ENCODE data around the gene COPE.
"Not testable (repeated sequence)": the region's sequence is repeated elsewhere in the genome, so short reads cannot be mapped to it uniquely, and the experiment has no call there.

The COPE gene

DNA sequence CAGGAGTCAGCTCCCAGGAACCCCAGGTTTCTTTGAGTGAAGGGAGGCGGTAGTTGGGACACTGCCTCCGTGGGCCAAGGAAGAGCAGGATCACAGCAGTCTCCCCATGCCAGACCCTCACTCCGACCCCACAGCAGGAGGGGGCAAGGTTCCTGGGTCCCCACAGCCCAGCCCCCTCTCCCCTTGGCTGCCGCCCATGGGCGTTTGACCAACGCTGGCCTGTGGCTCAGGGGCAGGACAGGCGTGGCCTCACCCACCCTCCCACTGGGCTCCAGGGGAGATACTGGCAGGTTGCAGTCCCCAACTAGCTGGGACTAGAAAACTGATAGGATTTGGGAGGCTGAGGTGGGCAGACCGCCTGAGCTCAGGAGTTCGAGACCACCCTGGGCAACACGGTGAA lies 9.2 kb downstream of the COPE start:
- Mint-ChIP-seq H3K4me1 (ENCODE audit: low read depth) (peaks cover 2% of the 10 kb centered on the region), H3K9me3 (no peaks in the 10 kb centered on the region), H3K4me3 (no peak overlapping the region), H3K36me3 (ENCODE audit: low read depth) (peaks cover 99% of the 10 kb centered on the region), H3K27me3 (no peaks in the 10 kb centered on the region), H3K27ac (no peak overlapping the region)
- intact Hi-C loops (cut with micrococcal nuclease) = no loop called here

DNA sequence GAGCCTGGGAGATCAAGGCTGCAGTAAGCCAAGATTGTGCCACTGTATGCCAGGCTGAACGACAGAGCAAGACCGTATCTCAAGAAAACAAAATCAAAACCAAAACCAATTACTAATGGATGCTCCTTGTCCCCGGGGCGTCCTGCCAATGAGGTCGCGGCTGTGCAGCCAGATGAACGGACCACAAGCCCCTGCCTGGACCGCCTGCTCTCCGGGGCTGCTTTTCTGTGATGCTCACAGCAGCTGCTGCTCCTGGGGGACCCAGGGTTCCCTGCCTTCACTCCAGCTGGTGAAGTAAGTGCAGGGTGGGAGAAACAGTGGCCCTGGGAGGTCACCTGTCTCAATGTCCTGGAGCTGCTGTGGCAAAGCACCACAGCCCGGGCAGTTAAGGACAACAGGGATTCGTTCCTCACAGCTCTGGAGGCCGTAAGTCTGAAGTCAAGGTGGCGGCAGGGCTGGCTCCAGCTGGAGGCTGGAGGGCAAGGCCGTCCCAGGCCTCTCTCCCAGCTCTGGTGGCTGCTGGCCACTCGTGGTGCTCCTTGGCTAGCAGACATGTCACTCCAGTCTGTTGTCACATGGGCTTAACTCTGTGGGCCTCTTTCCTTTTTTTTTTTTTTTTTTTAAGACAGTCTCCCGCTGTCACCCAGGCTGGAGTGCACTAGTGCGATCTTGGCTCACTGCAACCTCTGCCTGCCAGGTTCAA lies 10.1 kb downstream of the COPE start:
- Mint-ChIP-seq H3K27me3 (no peaks in the 10 kb centered on the region), H3K4me1 (ENCODE audit: low read depth) (no peaks in the 10 kb centered on the region), H3K4me3 (no peak overlapping the region), H3K9me3 (no peaks in the 10 kb centered on the region), H3K27ac (no peak overlapping the region), H3K36me3 (ENCODE audit: low read depth) (peaks cover 99% of the 10 kb centered on the region)
- intact Hi-C loops (cut with micrococcal nuclease) = no loop called here

DNA sequence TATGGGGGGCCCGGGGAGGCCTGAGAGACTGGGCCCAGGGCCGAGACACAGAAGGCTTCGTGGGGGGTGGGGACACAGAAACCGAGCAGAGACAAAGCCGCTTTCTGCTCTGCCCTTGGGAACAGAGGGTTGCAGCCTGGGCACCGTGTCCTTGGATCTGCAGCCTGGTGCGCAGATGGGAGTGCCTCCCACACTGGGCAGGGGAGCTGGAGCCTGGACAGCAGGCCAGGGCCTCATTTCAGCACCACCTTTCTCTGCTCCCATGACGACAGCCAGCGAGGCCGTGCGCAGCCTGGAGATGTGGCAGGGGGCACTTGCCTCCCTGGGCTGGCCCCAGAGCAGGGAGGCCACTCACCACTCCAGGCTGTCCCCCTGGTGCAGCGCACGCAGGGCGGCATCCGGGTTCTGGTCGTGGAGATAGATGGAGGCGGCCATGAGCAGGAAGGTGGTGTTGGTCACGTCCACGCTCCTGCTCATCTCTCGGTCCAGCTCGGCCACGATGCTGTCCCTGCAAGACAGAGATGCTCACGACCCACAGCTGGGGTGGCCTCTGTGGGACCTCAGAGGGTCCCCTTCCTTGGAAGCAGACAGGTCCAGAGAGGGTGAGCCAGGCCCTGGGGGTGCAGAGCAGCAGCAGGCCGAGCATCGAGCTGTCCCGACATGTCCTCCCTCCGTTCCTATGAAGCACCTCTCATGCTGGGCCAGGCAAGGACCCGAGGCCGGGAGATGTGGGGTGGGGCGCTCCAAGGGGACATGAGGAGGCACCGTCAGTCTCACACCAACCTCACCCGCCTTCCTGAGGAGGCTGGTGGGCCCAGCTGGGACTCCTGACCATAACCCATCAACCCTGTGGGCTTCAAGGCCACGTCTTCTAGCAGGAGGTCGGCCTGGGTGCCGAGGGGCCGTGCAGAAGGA lies 12.3 kb downstream of the COPE start:
- H3K4me1 Mint-ChIP-seq (ENCODE audit: low read depth) = no peaks in the 10 kb centered on the region
- H3K27ac Mint-ChIP-seq = no peak overlapping the region
- H3K27me3 Mint-ChIP-seq = no peaks in the 10 kb centered on the region
- H3K36me3 Mint-ChIP-seq (ENCODE audit: low read depth) = peaks cover 97% of the 10 kb centered on the region
- intact Hi-C loops (cut with micrococcal nuclease) = no loop called here
- H3K4me3 Mint-ChIP-seq = no peak overlapping the region
- H3K9me3 Mint-ChIP-seq = no peaks in the 10 kb centered on the region

- intact Hi-C loops (cut with micrococcal nuclease) = no loop called here
- H3K4me3 Mint-ChIP-seq = no peak overlapping the region
These were observed 13.5 kb downstream of the COPE start for GRCh38 chr19:18905513-18906236.

DNA sequence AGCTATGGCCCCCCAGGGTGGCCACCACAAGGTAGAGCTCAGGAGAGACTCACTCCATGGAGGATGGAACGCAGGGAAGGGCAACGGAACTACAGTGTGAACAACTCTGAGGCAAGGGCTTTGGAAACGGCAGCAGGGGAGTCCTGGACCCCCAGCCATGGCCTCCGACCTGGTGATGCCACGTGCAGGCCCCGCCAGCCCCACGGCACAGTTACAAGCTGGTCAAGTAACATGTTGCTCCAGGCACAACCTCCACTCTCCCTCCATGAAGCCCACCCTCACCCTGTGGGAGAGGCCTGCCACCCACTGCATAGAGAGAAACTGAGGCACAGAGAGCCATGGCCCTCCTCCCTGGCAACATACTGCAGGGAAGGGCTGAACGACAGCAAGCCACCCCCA lies 14.1 kb downstream of the COPE start:
- H3K27ac Mint-ChIP-seq = no peak overlapping the region
- peaks cover 97% of the 10 kb centered on the region for H3K36me3 Mint-ChIP-seq (ENCODE audit: low read depth)
- H3K4me1 Mint-ChIP-seq (ENCODE audit: low read depth) = no peaks in the 10 kb centered on the region
- no peaks in the 10 kb centered on the region for H3K9me3 Mint-ChIP-seq
- intact Hi-C loops (cut with micrococcal nuclease) = no loop called here
- H3K27me3 Mint-ChIP-seq = no peaks in the 10 kb centered on the region
- H3K4me3 Mint-ChIP-seq = no peak overlapping the region

More at GRCh38 chr19:18905513-18906236, 13.5 kb downstream of the COPE start:
- Mint-ChIP-seq H3K36me3 (ENCODE audit: low read depth) (peaks cover 97% of the 10 kb centered on the region), H3K9me3 (no peaks in the 10 kb centered on the region), H3K27me3 (no peaks in the 10 kb centered on the region), H3K27ac (no peak overlapping the region), H3K4me1 (ENCODE audit: low read depth) (no peaks in the 10 kb centered on the region)

- H3K9me3 Mint-ChIP-seq = no peaks in the 10 kb centered on the region
- no peak overlapping the region for H3K27ac Mint-ChIP-seq
- H3K36me3 Mint-ChIP-seq (ENCODE audit: low read depth) = peaks cover 97% of the 10 kb centered on the region
- H3K4me1 Mint-ChIP-seq (ENCODE audit: low read depth) = no peaks in the 10 kb centered on the region
- no peaks in the 10 kb centered on the region for H3K27me3 Mint-ChIP-seq
- H3K4me3 Mint-ChIP-seq = no peak overlapping the region
- intact Hi-C loops (cut with micrococcal nuclease) = no loop called here
These were observed 14.7 kb downstream of the COPE start for GRCh38 chr19:18904334-18905057.

DNA sequence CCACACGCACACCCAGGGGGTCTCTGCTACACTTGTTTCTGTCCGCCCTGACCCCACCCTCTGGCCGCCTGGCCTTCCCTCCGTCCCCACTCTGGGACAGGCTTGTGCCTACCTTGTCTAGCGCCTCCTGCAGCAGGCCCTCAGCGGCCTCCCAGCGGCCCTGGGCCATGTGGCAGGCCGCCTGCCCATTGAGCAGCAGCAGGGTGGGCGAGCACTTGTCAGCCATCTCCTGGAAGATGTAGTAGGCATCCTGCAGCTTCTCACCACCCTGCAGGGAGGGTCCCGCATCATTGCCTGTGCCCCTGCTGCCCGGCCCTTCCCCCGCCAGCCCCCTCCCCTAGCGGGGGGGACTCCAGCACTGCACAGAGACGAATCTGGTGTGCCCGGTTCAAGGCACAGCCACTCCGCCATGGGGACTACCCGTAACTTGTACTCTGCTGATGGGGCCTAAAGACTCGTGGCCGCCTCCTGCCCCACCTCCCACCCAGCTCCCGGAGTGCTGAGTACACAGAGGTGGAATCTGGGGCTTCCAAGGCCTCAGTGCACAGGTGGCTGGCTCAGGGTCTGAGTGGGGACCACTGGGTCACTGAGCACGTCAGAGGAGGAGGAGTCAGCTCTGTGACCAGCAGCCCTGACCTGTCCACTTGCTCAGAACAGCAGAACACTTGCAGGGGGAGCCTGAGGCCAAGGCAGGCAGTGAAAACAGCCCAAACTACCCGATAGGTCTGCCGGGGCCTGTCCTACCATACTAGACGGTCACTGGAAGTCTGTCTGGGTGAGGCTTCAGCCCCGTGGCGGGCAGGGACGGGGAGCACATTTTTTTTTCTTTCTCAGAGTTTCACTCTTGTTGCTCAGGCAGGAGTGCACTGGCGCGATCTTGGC lies 15.8 kb downstream of the COPE start:
- Mint-ChIP-seq H3K27me3 (no peaks in the 10 kb centered on the region), H3K9me3 (no peaks in the 10 kb centered on the region), H3K4me1 (ENCODE audit: low read depth) (no peaks in the 10 kb centered on the region), H3K36me3 (ENCODE audit: low read depth) (peaks cover 97% of the 10 kb centered on the region), H3K27ac (no peak overlapping the region), H3K4me3 (no peak overlapping the region)
- intact Hi-C loops (cut with micrococcal nuclease) = no loop called here

DNA sequence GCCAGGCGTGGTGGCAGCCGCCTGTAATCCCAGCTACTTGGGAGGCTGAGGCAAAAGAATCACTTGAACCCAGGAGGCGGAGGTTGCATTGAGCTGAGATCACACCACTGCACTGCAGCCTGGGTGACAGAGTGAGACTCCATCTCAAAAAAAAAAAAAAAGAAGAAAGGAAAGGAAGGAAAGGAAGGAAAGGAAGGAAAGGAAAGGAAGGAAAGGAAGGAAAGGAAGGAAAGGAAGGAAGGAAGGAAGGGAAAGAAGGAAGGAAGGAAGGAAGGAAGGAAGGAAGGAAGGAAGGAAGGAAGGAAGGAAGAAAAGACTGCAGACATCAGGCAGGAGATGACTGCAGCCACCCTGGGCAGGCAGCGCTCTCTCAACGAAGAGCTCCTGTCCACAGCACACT lies 16.7 kb downstream of the COPE start:
- not testable (repeated sequence) for H3K4me3 Mint-ChIP-seq, H3K27me3 Mint-ChIP-seq
- peaks cover 95% of the 10 kb centered on the region for H3K36me3 Mint-ChIP-seq (ENCODE audit: low read depth)

DNA sequence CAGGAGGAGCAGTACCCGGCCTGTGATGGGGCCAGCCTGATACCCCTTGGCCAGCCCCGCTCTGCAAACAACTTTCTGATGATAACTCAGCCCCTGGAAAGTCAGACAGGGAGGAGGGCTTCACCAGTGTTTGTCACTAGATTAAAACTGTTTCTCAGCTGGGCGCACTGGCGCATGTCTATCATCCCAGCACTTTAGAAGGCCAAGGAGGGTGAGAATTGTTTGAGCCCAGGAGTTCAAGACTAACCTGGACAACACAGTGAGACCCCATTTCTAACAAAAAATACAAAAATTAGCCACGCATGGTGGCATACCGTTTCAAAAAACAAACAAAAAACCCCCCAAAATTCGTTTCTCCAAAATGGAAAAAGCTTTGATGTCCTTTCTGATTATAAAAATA lies 17.7 kb downstream of the COPE start:
- no peak overlapping the region for H3K4me3 Mint-ChIP-seq
- H3K9me3 Mint-ChIP-seq = no peaks in the 10 kb centered on the region
- H3K27me3 Mint-ChIP-seq = peaks cover 17% of the 10 kb centered on the region
- peaks cover 3% of the 10 kb centered on the region for H3K4me1 Mint-ChIP-seq (ENCODE audit: low read depth)
- H3K27ac Mint-ChIP-seq = no peak overlapping the region
- H3K36me3 Mint-ChIP-seq (ENCODE audit: low read depth) = peaks cover 88% of the 10 kb centered on the region
- intact Hi-C loops (cut with micrococcal nuclease) = no loop called here

More for the DNA sequence above, 16.7 kb downstream of the COPE start:
- intact Hi-C loops (cut with micrococcal nuclease); H3K9me3 Mint-ChIP-seq; H3K27ac Mint-ChIP-seq; H3K4me1 Mint-ChIP-seq (ENCODE audit: low read depth): not testable (repeated sequence)

GRCh38 chr19:18900700-18901481 lies 18.3 kb downstream of the COPE start:
- Mint-ChIP-seq H3K9me3 (no peaks in the 10 kb centered on the region), H3K27me3 (peaks cover 19% of the 10 kb centered on the region)

DNA sequence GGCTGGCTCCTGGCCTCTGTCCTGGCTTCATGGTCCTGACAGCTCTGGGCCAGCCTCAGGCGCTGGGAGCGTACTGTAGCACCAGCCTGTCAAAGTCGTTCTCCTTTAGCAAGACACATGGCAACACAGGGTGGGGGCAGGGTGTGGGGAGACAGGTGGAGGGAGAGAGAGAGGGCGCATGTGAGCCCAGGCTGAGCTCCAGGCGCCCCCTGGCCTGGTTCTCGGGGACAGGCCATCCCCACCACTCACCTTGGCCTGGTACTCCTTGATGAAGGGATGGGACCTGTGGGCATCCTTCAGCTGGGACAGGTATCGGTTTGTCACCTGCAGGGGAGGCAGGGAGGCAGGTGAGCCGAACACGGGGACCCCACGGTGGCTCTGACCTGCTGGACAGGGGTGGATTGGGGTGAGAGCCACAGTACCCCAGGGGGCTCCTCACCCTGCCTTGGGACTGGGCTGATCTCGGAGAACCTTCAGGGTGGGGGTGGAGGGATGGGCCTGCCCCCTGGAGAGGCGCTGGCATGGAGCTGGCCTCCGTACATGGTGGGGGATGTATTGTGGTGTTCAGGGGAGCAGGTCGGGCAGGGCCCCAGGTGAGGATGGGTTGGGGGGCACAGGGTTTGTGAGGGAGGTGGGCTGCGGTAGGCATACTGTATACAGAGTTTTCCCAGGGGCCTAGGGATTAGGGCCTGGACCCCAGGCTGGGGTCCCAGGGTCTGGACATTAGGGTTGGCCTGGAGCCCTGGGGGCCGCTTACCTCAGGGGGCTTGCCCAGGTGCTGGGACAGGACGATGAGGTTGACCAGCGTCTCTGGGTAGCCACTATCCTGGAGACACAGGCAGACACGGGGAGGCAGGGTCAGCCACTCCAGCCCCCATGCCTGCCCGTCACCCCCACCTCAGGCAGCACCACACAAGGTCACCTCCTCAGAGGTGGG lies 19.3 kb downstream of the COPE start:
- H3K27ac Mint-ChIP-seq = no peak overlapping the region
- no peak overlapping the region for H3K4me3 Mint-ChIP-seq
- H3K4me1 Mint-ChIP-seq (ENCODE audit: low read depth) = peaks cover 11% of the 10 kb centered on the region
- H3K9me3 Mint-ChIP-seq = no peaks in the 10 kb centered on the region
- intact Hi-C loops (cut with micrococcal nuclease) = no loop called here
- peaks cover 72% of the 10 kb centered on the region for H3K36me3 Mint-ChIP-seq (ENCODE audit: low read depth)
- peaks cover 27% of the 10 kb centered on the region for H3K27me3 Mint-ChIP-seq

More at GRCh38 chr19:18900700-18901481, 18.3 kb downstream of the COPE start:
- no peak overlapping the region for H3K4me3 Mint-ChIP-seq
- peaks cover 82% of the 10 kb centered on the region for H3K36me3 Mint-ChIP-seq (ENCODE audit: low read depth)
- intact Hi-C loops (cut with micrococcal nuclease) = no loop called here
- H3K27ac Mint-ChIP-seq = no peak overlapping the region
- H3K4me1 Mint-ChIP-seq (ENCODE audit: low read depth) = peaks cover 6% of the 10 kb centered on the region
